HG03457 (cell line): ENCODE data around the gene SPN.
"Not testable (repeated sequence)": the region's sequence is repeated elsewhere in the genome, so short reads cannot be mapped to it uniquely, and the experiment has no call there.

Source experiments
- ATAC-seq: cut with Tn5 transposase; IDR thresholded peaks from one replicate; pipeline ENCODE4 v1.9.1; 2021; ENCODE audit warnings: moderate number of reproducible peaks; ENCODE audit not compliant: unreplicated experiment

SPN gene

GRCh38 chr16:29675811-29676643 is 13.0 kb downstream of the SPN start:
- ATAC-seq: no peak

GRCh38 chr16:29676989-29677785 is 14.1 kb downstream of the SPN start:
- ATAC-seq: no peak

GRCh38 chr16:29678691-29679267 is 15.7 kb downstream of the SPN start, which contains the start of gene QPRT:
Gene QPRT (plus strand): TSS chr16:29679180. CDS start chr16:29679198, 18 bp downstream.
- ATAC-seq: no peak

GRCh38 chr16:29680180-29680598 is 17.1 kb downstream of the SPN start:
- ATAC-seq: no peak

GRCh38 chr16:29683543-29684090 is 20.6 kb downstream of the SPN start:
- no peak for ATAC-seq

GRCh38 chr16:29684679-29685078 is 21.6 kb downstream of the SPN start:
- ATAC-seq: no peak

- no peak for ATAC-seq
Measured at GRCh38 chr16:29686740-29687332, 23.8 kb downstream of the SPN start.

- no peak for ATAC-seq
Measured at GRCh38 chr16:29687755-29688154, 24.7 kb downstream of the SPN start.

- ATAC-seq: no peak
Measured at GRCh38 chr16:29688172-29688571, 25.1 kb downstream of the SPN start.

GRCh38 chr16:29689490-29690351 is 26.7 kb downstream of the SPN start:
- ATAC-seq: not testable (repeated sequence)

- not testable (repeated sequence) for ATAC-seq
Measured at GRCh38 chr16:29692606-29693005, 29.6 kb downstream of the SPN start.

GRCh38 chr16:29694384-29695195 is 31.5 kb downstream of the SPN start:
- no peak for ATAC-seq

- not testable (repeated sequence) for ATAC-seq
Measured at GRCh38 chr16:29695675-29696074, 32.6 kb downstream of the SPN start.

GRCh38 chr16:29696881-29697331 is 33.9 kb downstream of the SPN start:
- ATAC-seq: no peak

- no peak for ATAC-seq
Measured at GRCh38 chr16:29697391-29697790, 34.3 kb downstream of the SPN start.

GRCh38 chr16:29698042-29698441 is 35.0 kb downstream of the SPN start:
- ATAC-seq: no peak

GRCh38 chr16:29698484-29699323 is 35.7 kb downstream of the SPN start:
- ATAC-seq: no peak
